ENCODE data around the gene ADAMTSL1. TPM values are rescaled to one million over a fixed set of nuclear protein-coding genes. Genes with fewer than 3 reads are reported as not detected.

Gene ADAMTSL1
- total RNA-seq, 1 donor from 2014 or later: not detected

DNA sequence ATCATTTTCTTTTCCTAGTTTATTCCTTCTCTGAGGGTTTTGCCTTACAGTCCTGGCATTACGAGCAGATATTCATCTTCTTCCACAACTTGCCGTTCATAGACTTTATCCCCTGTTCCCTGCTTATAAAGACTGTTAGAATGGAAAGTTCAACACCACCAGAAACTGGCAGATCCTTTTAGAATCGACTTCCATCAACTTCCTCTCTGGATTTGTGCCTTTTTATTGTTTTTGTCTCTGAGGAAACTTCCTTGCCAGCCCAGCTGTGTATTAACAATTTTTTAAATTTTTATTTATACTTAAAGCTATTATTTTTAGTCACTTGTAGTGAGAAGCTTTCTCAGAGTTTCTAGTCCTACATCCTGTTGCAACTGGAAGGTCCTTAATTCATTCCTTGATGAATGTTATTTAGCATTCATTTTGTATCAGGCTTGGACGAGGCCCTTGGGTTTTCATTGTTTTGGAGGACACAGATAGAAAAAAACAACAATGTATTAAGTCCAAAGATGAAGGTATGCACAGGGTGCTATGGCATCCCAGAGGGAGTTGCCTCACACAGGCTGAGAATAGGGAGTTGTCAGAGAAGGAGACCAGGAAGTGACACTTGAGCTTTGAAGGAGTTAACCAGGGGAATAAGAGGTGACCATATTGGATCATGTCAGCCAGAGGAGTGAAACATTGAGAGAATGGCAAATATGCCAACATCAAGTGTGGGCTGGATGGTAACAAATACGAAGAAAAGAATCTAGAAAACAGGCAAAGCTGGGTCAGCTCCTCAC lies 81.3 kb downstream of the ADAMTSL1 start:
- no peak overlapping the region for H3K4me3 Mint-ChIP-seq (ENCODE audit: low read depth)
- H3K9me3 Mint-ChIP-seq: no peaks in the 10 kb centered on the region
- no peak overlapping the region for H3K27ac Mint-ChIP-seq
- intact Hi-C loops (cut with micrococcal nuclease): no loop called here
- H3K27me3 Mint-ChIP-seq (ENCODE audit: low read depth): no peaks in the 10 kb centered on the region
- no peaks in the 10 kb centered on the region for H3K4me1 Mint-ChIP-seq (ENCODE audit: low read depth)
- no peaks in the 10 kb centered on the region for H3K36me3 Mint-ChIP-seq (ENCODE audit: low read depth)
- DNase-seq (ENCODE audit: low spot score): no peak

GRCh38 chr9:18564018-18564880 lies 90.3 kb downstream of the ADAMTSL1 start:
- no peak overlapping the region for H3K27ac Mint-ChIP-seq
- no peaks in the 10 kb centered on the region for H3K9me3 Mint-ChIP-seq
- H3K4me1 Mint-ChIP-seq (ENCODE audit: low read depth): no peaks in the 10 kb centered on the region
- intact Hi-C loops (cut with micrococcal nuclease): no loop called here
- no peaks in the 10 kb centered on the region for H3K36me3 Mint-ChIP-seq (ENCODE audit: low read depth)
- no peaks in the 10 kb centered on the region for H3K27me3 Mint-ChIP-seq (ENCODE audit: low read depth)
- no peak for DNase-seq (ENCODE audit: low spot score)
- H3K4me3 Mint-ChIP-seq (ENCODE audit: low read depth): no peak overlapping the region

- H3K4me3 Mint-ChIP-seq (ENCODE audit: low read depth): no peak overlapping the region
- H3K36me3 Mint-ChIP-seq (ENCODE audit: low read depth): no peaks in the 10 kb centered on the region
- no peak for DNase-seq (ENCODE audit: low spot score)
- H3K4me1 Mint-ChIP-seq (ENCODE audit: low read depth): no peaks in the 10 kb centered on the region
- H3K27me3 Mint-ChIP-seq (ENCODE audit: low read depth): no peaks in the 10 kb centered on the region
- intact Hi-C loops (cut with micrococcal nuclease): no loop called here
- H3K27ac Mint-ChIP-seq: no peak overlapping the region
- H3K9me3 Mint-ChIP-seq: no peaks in the 10 kb centered on the region
These were observed 92.2 kb downstream of the ADAMTSL1 start for GRCh38 chr9:18566121-18566520.

- no peaks in the 10 kb centered on the region for H3K36me3 Mint-ChIP-seq (ENCODE audit: low read depth)
- H3K4me1 Mint-ChIP-seq (ENCODE audit: low read depth): no peaks in the 10 kb centered on the region
These were observed 95.0 kb downstream of the ADAMTSL1 start for GRCh38 chr9:18568973-18569372.

GRCh38 chr9:18569941-18570630 lies 96.1 kb downstream of the ADAMTSL1 start:
- H3K27ac Mint-ChIP-seq: no peak overlapping the region
- no peak for DNase-seq (ENCODE audit: low spot score)
- no peak overlapping the region for H3K4me3 Mint-ChIP-seq (ENCODE audit: low read depth)
- intact Hi-C loops (cut with micrococcal nuclease): no loop called here
- H3K9me3 Mint-ChIP-seq: no peaks in the 10 kb centered on the region
- H3K4me1 Mint-ChIP-seq (ENCODE audit: low read depth): no peaks in the 10 kb centered on the region
- H3K36me3 Mint-ChIP-seq (ENCODE audit: low read depth): no peaks in the 10 kb centered on the region
- H3K27me3 Mint-ChIP-seq (ENCODE audit: low read depth): no peaks in the 10 kb centered on the region

More at GRCh38 chr9:18568973-18569372, 95.0 kb downstream of the ADAMTSL1 start:
- intact Hi-C loops (cut with micrococcal nuclease): no loop called here
- no peak overlapping the region for H3K27ac Mint-ChIP-seq
- DNase-seq (ENCODE audit: low spot score): no peak
- H3K9me3 Mint-ChIP-seq: no peaks in the 10 kb centered on the region
- H3K27me3 Mint-ChIP-seq (ENCODE audit: low read depth): no peaks in the 10 kb centered on the region
- no peak overlapping the region for H3K4me3 Mint-ChIP-seq (ENCODE audit: low read depth)

GRCh38 chr9:18573021-18573556 lies 99.1 kb downstream of the ADAMTSL1 start:
- DNase-seq (ENCODE audit: low spot score): no peak
- H3K27me3 Mint-ChIP-seq (ENCODE audit: low read depth): no peaks in the 10 kb centered on the region
- no peaks in the 10 kb centered on the region for H3K9me3 Mint-ChIP-seq
- no peaks in the 10 kb centered on the region for H3K36me3 Mint-ChIP-seq (ENCODE audit: low read depth)
- H3K27ac Mint-ChIP-seq: no peak overlapping the region
- intact Hi-C loops (cut with micrococcal nuclease): no loop called here
- no peaks in the 10 kb centered on the region for H3K4me1 Mint-ChIP-seq (ENCODE audit: low read depth)
- no peak overlapping the region for H3K4me3 Mint-ChIP-seq (ENCODE audit: low read depth)

DNA sequence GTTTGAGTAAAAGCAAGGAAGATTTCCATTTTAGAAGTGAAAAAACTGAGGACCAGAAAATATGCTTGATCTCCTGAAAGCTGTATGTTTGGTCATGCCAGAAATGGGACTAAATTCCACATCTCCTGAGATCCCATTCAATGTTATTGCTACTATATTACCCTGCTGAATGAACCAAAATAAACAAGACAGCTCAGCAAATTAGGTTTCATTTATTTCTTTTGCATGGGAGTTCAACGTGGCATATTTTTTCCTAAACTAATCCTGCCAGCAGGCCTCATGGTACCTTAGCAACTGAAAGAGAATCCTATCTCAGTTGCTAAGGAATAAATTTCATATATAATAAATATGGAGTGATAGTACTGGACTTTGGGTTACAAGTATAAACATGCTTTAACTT lies 101.7 kb downstream of the ADAMTSL1 start:
- Mint-ChIP-seq H3K36me3 (ENCODE audit: low read depth) (no peaks in the 10 kb centered on the region), H3K4me1 (ENCODE audit: low read depth) (no peaks in the 10 kb centered on the region), H3K27me3 (ENCODE audit: low read depth) (no peaks in the 10 kb centered on the region), H3K9me3 (no peaks in the 10 kb centered on the region), H3K4me3 (ENCODE audit: low read depth) (no peak overlapping the region), H3K27ac (no peak overlapping the region)
- DNase-seq (ENCODE audit: low spot score): no peak
- intact Hi-C loops (cut with micrococcal nuclease): no loop called here

GRCh38 chr9:18579536-18579935 lies 105.6 kb downstream of the ADAMTSL1 start:
- H3K27me3 Mint-ChIP-seq (ENCODE audit: low read depth): no peaks in the 10 kb centered on the region

DNA sequence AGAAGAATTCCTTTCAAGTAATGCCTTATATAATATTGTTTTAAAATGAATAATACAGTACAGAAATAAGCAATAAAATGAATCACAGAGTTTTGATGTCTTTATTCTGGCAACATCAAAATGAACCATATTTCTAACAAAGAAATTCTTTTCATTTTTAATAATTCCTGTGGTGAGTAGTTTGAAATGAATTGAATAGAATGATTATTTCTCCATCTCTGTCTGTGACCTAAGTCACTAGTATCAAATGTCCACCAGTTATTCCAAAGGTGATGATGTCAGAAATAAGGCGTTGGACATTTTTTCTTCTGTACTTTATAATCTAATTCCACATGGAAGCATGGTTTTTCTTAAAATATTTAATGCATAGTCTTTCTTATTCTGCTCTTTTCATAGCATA lies 106.2 kb downstream of the ADAMTSL1 start:
- no peaks in the 10 kb centered on the region for H3K36me3 Mint-ChIP-seq (ENCODE audit: low read depth)
- no peaks in the 10 kb centered on the region for H3K4me1 Mint-ChIP-seq (ENCODE audit: low read depth)
- H3K9me3 Mint-ChIP-seq: no peaks in the 10 kb centered on the region
- intact Hi-C loops (cut with micrococcal nuclease): no loop called here
- no peak for DNase-seq (ENCODE audit: low spot score)
- H3K27ac Mint-ChIP-seq: no peak overlapping the region
- H3K27me3 Mint-ChIP-seq (ENCODE audit: low read depth): no peaks in the 10 kb centered on the region
- no peak overlapping the region for H3K4me3 Mint-ChIP-seq (ENCODE audit: low read depth)

More at GRCh38 chr9:18579536-18579935, 105.6 kb downstream of the ADAMTSL1 start:
- H3K36me3 Mint-ChIP-seq (ENCODE audit: low read depth): no peaks in the 10 kb centered on the region
- no peaks in the 10 kb centered on the region for H3K4me1 Mint-ChIP-seq (ENCODE audit: low read depth)
- no peak overlapping the region for H3K27ac Mint-ChIP-seq
- H3K4me3 Mint-ChIP-seq (ENCODE audit: low read depth): no peak overlapping the region
- intact Hi-C loops (cut with micrococcal nuclease): no loop called here
- no peaks in the 10 kb centered on the region for H3K9me3 Mint-ChIP-seq
- no peak for DNase-seq (ENCODE audit: low spot score)

DNA sequence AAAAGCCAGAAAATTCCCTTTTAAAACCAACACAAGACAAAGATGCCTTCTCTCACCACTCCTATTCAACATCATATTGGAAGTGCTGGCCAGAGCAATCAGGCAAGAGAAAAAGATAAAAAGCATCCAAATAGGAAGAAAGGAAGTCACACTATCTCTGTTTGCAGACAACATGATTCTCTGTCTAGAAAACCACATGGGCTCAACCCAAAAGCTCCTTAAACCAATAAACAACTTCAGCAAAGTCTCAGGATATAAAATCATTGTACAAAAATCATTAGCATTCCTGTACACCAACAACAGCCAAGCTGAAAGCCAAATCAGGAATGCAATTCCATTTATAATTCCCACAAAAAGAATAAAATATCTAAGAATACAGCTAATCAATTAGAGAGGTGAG lies 112.0 kb downstream of the ADAMTSL1 start:
- intact Hi-C loops (cut with micrococcal nuclease): no loop called here
- no peaks in the 10 kb centered on the region for H3K36me3 Mint-ChIP-seq (ENCODE audit: low read depth)
- H3K4me3 Mint-ChIP-seq (ENCODE audit: low read depth): no peak overlapping the region
- DNase-seq (ENCODE audit: low spot score): no peak
- peaks cover 2% of the 10 kb centered on the region for H3K9me3 Mint-ChIP-seq
- no peaks in the 10 kb centered on the region for H3K4me1 Mint-ChIP-seq (ENCODE audit: low read depth)
- no peaks in the 10 kb centered on the region for H3K27me3 Mint-ChIP-seq (ENCODE audit: low read depth)
- no peak overlapping the region for H3K27ac Mint-ChIP-seq

GRCh38 chr9:18588002-18588401 lies 114.0 kb downstream of the ADAMTSL1 start:
- H3K27me3 Mint-ChIP-seq (ENCODE audit: low read depth): no peaks in the 10 kb centered on the region
- no peaks in the 10 kb centered on the region for H3K36me3 Mint-ChIP-seq (ENCODE audit: low read depth)
- H3K27ac Mint-ChIP-seq: no peak overlapping the region
- no peak for DNase-seq (ENCODE audit: low spot score)
- no peaks in the 10 kb centered on the region for H3K4me1 Mint-ChIP-seq (ENCODE audit: low read depth)
- intact Hi-C loops (cut with micrococcal nuclease): no loop called here
- no peak overlapping the region for H3K4me3 Mint-ChIP-seq (ENCODE audit: low read depth)
- peaks cover 11% of the 10 kb centered on the region for H3K9me3 Mint-ChIP-seq

- Mint-ChIP-seq H3K36me3 (ENCODE audit: low read depth) (no peaks in the 10 kb centered on the region), H3K27ac (no peak overlapping the region), H3K27me3 (ENCODE audit: low read depth) (no peaks in the 10 kb centered on the region), H3K9me3 (peaks cover 15% of the 10 kb centered on the region), H3K4me1 (ENCODE audit: low read depth) (no peaks in the 10 kb centered on the region), H3K4me3 (ENCODE audit: low read depth) (no peak overlapping the region)
- intact Hi-C loops (cut with micrococcal nuclease): no loop called here
- no peak for DNase-seq (ENCODE audit: low spot score)
These were observed 117.3 kb downstream of the ADAMTSL1 start for GRCh38 chr9:18591261-18591660.
